ENCODE data around the gene MIAT. TPM values are rescaled to one million over a fixed set of nuclear protein-coding genes. Genes with fewer than 3 reads are reported as not detected.

MIAT gene
- total and polyA plus RNA-seq, 2 of the 8 experiments (the other 6 are each of a cell fraction or from before 2014, with no cell fraction given) = 27.6 to 36.0 TPM

GRCh38 chr22:26617271-26618199, 39.9 kb upstream of the MIAT start, which contains the start of gene CRYBB1:
Gene CRYBB1 (minus strand): TSS chr22:26618027. CDS start chr22:26616319, 1,708 bp downstream.
- Histone ChIP-seq H2AK5ac (ENCODE audit: low read depth, low read length) (peak within 1 kb of the TSS; percentile 89; the same call in 1 of the 2 replicates), H3K4me3 (ENCODE audit: extremely low read depth in 1 of 4, insufficient read depth in 2 of 4, low read depth in 3 of 4, low read length in 4 of 4) (no peak within 1 kb of the TSS), H3K23me2 (ENCODE audit: low read depth, low read length) (no peaks in the 10 kb centered on the region; the same call in 1 of the 2 replicates), H2BK12ac (ENCODE audit: low read depth, low read length) (peak within 1 kb of the TSS; percentile 97; the same call in 1 of the 2 replicates), H3K27me3 (replicated peaks in 1 of 4; ENCODE audit: control insufficient read depth in 3 of 4, extremely low read depth in 1 of 4, insufficient read depth in 3 of 4, low read length in 3 of 4) (peaks cover 5 to 21% (median 18%) of the 10 kb centered on the region in 4 experiments), H2BK15ac (ENCODE audit: low read length) (peak within 1 kb of the TSS; percentile 36), H2BK20ac (ENCODE audit: low read length) (peak within 1 kb of the TSS; percentile 95), H2BK120ac (replicated peaks; ENCODE audit: low read depth, low read length) (no peak within 1 kb of the TSS), H3K14ac (ENCODE audit: insufficient read length) (no peak within 1 kb of the TSS), H3K4me2 (ENCODE audit: insufficient read depth in 1 of 2, low read depth in 2 of 2, low read length in 2 of 2) (peak within 1 kb of the TSS; percentile 31 to 32), H3K79me2 (ENCODE audit: control insufficient read depth in 1 of 2, insufficient read depth in 2 of 2, low read length in 2 of 2) (no peaks in the 10 kb centered on the region), H3K36me3 (ENCODE audit: control insufficient read depth in 2 of 4, insufficient read depth in 4 of 4, low read length in 3 of 4) (no peaks in the 10 kb centered on the region), H3K18ac (ENCODE audit: extremely low read depth, low read length) (peak within 1 kb of the TSS; percentile 81), H3K27ac (ENCODE audit: low read depth, low read length) (no peak within 1 kb of the TSS), H4K5ac (ENCODE audit: insufficient read length, low read depth, low read length) (peak within 1 kb of the TSS; percentile 25), H3K4me1 (replicated peaks in 1 of 4; ENCODE audit: control insufficient read depth in 3 of 4, insufficient read depth in 4 of 4, low read length in 3 of 4) (peaks cover 21 to 37% (median 29%) of the 10 kb centered on the region in 4 experiments), H4K8ac (ENCODE audit: extremely low read depth, insufficient read depth, low read length) (no peak within 1 kb of the TSS), H3K9me3 (ENCODE audit: insufficient read depth in 2 of 2, low read depth in 1 of 2, low read length in 1 of 2) (no peaks in the 10 kb centered on the region), H3K4ac (replicated peaks; ENCODE audit: insufficient read length, low read depth, low read length) (no peak within 1 kb of the TSS), H3K56ac (replicated peaks; ENCODE audit: insufficient read length, low read depth, low read length) (no peak within 1 kb of the TSS), H3K79me1 (ENCODE audit: low read depth, low read length) (no peaks in the 10 kb centered on the region), H4K20me1 (replicated peaks in 1 of 2; ENCODE audit: control insufficient read depth in 1 of 2, insufficient read depth in 2 of 2, low read length in 2 of 2) (no peaks in the 10 kb centered on the region), H2BK5ac (ENCODE audit: low read depth, low read length) (peak within 1 kb of the TSS; percentile 79; the same call in 1 of the 2 replicates), H2AFZ (ENCODE audit: low read length) (no peak within 1 kb of the TSS), H4K91ac (replicated peaks; ENCODE audit: insufficient read length, low read length) (peak within 1 kb of the TSS; percentile 89), H3K23ac (ENCODE audit: insufficient read length) (no peak within 1 kb of the TSS), H3K9ac (replicated peaks in 1 of 4; ENCODE audit: extremely low read depth in 1 of 4, low read depth in 3 of 4, low read length in 3 of 4) (no peak within 1 kb of the TSS)
- ChIA-PET POLR2A (ENCODE audit: partially characterized antibody) (interaction anchor here (0.7 to 1.3 kb wide), 5 partner anchors 9 to 63 kb away, joined by 3 to 5 read pairs (median 4); no protein-coding TSS in a partner anchor), CTCF (ENCODE audit: partially characterized antibody) (interaction anchor here (0.7 to 2.1 kb wide), 6 partner anchors 13 to 55 kb away, joined by 3 to 5 read pairs (median 3); no protein-coding TSS in a partner anchor)
- TF ChIP-seq EGR1 (IDR thresholded peaks at IDR 0.05; ENCODE audit: borderline replicate concordance, low read depth, low read length) = peak; percentile 70; the same call in 1 of the 2 replicates
- TF ChIP-seq CBX5 (IDR thresholded peaks at IDR 0.05; ENCODE audit: low read depth, low read length) = no peak
- no peak for FAIRE-seq
- DNase-seq (ENCODE audit: low read depth in 1 of 2, low spot score in 2 of 2) = peak in 1 of 2 experiments; percentile 53
- WGBS, 2 experiments (ENCODE audit: extremely low coverage in 1 of 2, insufficient coverage in 1 of 2, insufficient read length in 1 of 2, insufficient replicate concordance in 2 of 2, low coverage in 1 of 2, low lambda C conversion rate in 2 of 2, missing lambda C conversion rate in 1 of 2) = 66% methylated on average over 7 of the region's 7 CpGs; no CpG with 5 or more reads in 1 of the 2 experiments

Data from H1 (cell line).